IPS-11a (cell line): ENCODE results near the gene TTLL13.

Source experiments
- H3K4me3 ChIP-seq: one replicate; pipeline ENCODE4 v1.5.1; 2013; ENCODE audit warnings: low read depth, low read length, control low read depth

Gene TTLL13, protein sequence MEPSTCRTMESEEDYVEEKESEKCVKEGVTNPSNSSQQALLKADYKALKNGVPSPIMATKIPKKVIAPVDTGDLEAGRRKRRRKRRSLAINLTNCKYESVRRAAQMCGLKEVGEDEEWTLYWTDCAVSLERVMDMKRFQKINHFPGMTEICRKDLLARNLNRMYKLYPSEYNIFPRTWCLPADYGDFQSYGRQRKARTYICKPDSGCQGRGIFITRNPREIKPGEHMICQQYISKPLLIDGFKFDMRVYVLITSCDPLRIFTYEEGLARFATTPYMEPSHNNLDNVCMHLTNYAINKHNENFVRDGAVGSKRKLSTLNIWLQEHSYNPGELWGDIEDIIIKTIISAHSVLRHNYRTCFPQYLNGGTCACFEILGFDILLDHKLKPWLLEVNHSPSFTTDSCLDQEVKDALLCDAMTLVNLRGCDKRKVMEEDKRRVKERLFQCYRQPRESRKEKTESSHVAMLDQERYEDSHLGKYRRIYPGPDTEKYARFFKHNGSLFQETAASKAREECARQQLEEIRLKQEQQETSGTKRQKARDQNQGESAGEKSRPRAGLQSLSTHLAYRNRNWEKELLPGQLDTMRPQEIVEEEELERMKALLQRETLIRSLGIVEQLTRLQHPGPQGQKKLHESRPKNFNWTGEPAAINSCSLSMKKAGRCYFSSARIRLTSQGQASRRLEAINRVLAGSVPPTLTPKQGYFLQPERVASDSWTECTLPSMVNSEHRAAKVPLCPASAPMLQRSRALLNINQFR

DNA sequence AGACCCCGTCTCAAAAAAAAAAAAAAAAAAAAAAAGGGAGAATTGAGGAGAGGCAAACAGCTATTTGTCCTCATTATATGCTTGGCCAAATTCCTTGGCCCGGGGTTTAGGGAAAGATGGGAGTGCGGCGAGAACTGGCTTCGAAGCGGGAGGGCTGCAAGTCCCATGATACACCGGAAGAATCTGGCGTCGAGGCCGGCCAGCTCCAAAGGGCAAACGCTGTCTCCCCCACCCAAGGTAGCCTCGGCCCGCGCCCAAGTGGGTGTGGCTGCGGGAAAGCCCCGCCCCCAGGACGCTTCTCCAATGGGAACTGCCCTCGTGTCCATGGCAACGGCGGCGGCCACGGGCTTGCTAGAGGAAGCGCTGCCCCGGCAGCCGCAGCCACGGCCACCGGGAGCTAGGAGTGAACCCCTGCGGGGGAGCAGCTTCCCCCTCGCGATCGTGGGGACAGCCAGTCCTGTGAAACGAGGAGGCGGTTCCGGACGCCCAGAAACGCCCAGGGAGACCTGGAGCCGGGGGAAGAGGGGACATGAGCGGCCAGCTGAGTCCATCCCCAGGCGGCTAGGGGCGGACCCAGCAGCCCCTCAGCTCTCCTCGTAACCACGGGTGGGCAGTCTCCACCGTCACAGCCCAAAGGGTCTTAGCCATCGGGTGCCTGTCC lies at the start of gene TTLL13:
TSS of gene TTLL13 (plus strand) at position 354 of the 661 bp plus-strand sequence. CDS start 1,075 bp downstream, outside the sequence.
- peak within 1 kb of the TSS; percentile 66 for H3K4me3 ChIP-seq

DNA sequence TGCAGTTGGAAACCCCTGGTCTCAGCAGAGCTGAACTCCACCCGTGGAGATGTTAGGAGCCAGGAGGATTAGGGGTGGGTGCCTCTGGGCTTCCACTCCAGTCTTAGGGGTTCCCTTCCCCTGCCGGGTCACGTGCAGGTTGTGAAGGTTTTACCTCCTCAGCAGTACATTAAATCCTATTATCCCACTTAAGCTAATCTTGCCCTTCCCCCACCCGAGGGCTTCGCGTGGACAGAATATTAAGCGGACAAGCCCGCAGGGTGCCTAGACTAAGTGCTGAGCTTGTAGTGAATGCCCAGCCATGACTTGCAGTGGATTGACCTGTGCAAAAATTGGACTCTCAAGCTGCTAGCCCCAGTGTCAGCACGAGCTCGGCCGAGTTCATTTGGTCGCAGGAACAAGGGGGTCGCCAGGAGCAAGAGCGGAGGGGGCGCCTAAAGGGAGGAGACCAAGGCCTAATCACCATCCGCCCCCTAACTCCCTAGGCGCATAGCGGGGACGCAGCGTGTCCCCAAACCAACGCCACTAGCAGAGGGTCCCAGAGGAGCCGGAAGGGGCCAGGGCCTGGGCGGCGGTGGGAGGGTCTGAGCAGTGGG lies 48.7 kb upstream of the TTLL13 start:
- peak overlapping the region; percentile 69 for H3K4me3 ChIP-seq

- H3K4me3 ChIP-seq: peak within 1 kb of the TSS; percentile 69
Measured at GRCh38 chr15:90201130-90201943, 48.0 kb upstream of the TTLL13 start, which contains the start of gene SEMA4B. Gene SEMA4B (plus strand): TSS chr15:90201330. CDS start chr15:90201579, 249 bp downstream.

DNA sequence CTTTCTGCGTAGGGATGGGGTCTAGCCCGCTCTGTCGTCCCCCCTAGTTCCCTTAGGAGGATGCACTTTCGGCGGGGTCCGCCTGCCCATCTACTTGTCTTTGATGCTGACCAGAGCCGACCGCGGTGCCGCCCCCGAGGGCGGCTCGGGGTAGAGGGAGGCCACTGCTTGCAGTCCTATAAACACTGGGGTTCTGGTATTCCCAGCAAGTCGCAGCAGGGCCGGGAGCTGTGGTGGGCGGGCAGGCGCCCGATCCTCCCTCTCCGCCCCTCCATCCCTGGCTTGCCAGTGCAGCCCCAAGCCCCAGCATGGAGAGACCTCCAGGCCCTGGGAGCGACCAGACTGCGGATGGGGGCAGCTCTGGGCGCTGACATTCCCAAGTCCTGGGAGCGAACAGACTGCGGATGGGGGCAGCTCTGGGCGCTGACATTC lies 47.4 kb upstream of the TTLL13 start:
- H3K4me3 ChIP-seq: peak overlapping the region; percentile 69

- H3K4me3 ChIP-seq: no peak overlapping the region
Measured at GRCh38 chr15:90202929-90203328, 46.4 kb upstream of the TTLL13 start.

GRCh38 chr15:90203473-90203872 lies 45.9 kb upstream of the TTLL13 start:
- no peak overlapping the region for H3K4me3 ChIP-seq

DNA sequence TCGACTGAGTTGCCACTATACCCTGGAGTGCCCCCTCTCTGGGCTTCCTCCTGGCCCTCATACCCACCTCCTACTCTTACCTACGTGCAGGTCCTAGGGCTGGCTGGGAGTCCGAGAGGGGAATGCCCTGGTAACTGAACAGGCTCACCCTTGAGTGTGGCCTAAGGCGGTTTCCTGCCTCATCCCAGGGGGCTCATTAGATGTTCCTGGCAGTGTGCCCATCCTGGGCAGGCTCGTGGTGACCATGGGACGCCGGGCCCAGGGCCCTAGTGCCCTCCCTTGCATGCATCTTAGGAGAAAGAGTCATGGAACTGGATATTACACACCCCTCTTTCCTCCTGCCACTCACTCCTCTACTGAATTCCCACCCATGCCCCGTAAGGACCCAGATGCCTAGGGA lies 45.4 kb upstream of the TTLL13 start:
- H3K4me3 ChIP-seq: no peak overlapping the region

DNA sequence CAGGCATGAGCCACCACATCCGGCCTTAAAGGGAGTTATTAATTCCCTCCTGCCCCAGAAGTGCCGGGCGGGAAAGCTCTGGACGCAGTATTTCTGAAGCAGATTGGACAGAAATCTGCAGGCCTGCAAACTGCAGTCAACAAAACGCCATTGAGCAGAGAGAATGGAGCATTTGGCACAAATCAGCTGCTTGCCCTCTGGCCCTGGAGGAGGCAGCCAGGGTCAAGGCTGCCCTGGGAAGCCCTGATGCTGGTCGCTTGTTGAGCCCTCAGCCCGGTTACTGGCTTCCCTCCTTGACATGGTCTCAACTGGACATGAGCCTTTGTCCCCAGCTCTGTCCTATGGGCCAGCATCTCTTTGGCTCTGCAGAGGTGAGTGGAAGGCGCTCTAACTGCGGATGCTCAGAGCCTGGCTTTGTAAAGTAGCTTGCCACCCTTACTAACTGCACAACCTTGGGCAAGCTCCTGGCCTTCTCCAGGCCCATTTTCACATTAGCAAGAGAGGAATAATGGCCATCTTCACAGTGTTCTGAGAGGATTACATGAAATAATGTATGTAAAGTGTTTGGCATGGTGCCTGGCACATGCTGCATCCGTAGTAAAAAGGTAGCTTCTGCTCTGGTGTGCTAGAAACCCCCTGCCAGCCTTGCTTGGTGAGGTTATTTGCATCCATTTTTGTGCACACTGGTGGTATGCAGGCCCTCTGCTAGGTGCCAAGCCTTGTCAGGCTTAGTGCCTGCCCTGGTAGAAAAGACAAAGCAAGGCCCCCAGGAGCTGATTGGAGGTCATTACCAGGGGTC lies 44.1 kb upstream of the TTLL13 start:
- no peak overlapping the region for H3K4me3 ChIP-seq

GRCh38 chr15:90205886-90206285 lies 43.5 kb upstream of the TTLL13 start:
- no peak overlapping the region for H3K4me3 ChIP-seq

DNA sequence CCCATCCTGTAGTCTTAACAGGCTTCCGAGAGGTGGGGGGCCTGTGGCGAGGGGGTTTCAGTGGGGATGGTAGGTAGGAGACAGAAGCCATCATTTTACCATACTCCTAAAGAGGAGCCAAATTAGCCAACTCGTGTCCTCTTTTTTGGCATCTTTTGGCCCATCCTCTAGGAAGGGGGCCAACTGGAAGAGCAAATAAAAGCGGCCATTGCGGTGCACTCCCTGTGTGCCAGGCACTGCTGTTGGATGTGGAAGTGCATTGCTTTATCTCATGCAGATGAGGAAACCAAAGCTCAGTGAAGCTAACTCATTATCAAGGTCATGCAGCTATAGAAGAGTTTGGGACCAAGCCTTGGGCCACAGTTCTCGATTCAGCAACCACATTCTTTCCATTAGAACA lies 42.1 kb upstream of the TTLL13 start:
- no peak overlapping the region for H3K4me3 ChIP-seq

GRCh38 chr15:90208356-90208755 lies 41.0 kb upstream of the TTLL13 start:
- H3K4me3 ChIP-seq: no peak overlapping the region

DNA sequence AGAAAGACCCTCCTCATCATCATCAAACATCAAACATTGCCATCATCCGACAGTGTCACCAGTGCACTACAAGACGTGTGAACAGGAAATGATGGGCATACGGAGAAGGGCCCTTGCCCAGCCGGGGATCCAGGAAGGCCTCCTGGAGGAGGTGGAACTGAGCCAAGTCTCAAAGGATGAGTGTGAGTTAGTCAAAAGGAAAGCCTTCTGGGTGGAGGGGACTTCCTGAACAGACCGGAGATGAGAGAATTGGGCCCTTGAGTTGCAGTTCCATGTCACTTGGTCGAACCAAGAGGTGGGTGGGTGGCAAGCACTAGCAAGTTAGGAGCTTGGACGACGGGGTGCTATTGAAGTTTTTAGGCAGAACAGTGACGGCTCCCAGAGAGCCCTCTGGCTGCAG lies 39.8 kb upstream of the TTLL13 start:
- no peak overlapping the region for H3K4me3 ChIP-seq

DNA sequence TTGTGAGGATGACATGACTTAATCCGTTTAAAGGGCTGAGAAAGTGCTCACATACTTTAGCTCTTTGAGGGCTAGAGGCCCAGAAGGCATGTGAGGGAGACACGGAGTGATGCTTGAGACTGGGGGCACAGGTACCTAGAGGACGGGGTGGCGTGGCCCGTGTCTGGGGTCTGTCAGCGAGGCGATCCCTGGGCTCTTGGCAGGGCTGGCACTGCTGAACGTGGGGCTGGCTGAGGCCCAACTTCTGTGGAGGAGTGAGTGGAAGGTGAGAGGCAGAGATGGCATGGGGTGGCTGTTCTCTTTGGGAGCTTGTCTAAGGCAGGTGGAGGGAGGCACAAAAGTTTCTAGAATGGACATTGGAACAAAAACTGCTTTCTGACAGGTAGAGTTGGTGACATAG lies 38.8 kb upstream of the TTLL13 start:
- no peak overlapping the region for H3K4me3 ChIP-seq

- no peak overlapping the region for H3K4me3 ChIP-seq
Measured at GRCh38 chr15:90211009-90211408, 38.3 kb upstream of the TTLL13 start.

DNA sequence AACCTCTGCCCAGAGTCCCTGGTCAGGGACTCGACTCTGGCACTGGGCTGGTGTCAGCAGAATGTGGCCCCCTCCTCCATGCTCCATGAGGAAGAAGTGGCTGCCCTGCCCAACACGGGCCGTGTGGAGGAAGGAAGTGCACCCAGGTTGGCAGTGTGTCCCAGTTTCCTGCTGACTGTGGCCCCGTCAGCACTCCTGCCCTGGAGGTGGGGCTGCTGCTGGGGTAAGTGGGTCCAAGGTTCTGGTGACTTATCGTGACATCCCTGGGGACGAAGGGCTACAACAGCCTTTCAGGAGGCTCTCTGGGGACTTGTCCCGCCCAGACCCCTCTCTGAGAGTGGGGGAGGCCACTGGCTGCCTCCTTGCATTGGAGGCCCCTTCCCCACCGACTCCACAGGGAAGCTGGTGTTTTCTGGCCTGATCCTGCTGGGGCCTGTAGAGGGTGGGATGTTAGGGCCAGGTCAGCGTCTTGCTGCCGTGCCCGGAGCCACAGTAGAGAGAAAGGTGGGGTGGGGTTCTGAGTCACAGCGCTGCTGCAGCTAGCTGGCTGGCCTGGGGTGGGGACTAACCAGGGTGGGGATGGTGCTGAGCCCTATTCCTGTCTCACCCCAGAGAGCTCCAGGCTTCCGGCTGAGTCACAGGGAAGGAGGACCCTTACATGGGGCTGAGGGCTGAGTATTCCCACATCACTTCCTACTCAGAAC lies 37.8 kb upstream of the TTLL13 start:
- H3K4me3 ChIP-seq: no peak overlapping the region

- no peak overlapping the region for H3K4me3 ChIP-seq
Measured at GRCh38 chr15:90212221-90213098, 36.9 kb upstream of the TTLL13 start.

DNA sequence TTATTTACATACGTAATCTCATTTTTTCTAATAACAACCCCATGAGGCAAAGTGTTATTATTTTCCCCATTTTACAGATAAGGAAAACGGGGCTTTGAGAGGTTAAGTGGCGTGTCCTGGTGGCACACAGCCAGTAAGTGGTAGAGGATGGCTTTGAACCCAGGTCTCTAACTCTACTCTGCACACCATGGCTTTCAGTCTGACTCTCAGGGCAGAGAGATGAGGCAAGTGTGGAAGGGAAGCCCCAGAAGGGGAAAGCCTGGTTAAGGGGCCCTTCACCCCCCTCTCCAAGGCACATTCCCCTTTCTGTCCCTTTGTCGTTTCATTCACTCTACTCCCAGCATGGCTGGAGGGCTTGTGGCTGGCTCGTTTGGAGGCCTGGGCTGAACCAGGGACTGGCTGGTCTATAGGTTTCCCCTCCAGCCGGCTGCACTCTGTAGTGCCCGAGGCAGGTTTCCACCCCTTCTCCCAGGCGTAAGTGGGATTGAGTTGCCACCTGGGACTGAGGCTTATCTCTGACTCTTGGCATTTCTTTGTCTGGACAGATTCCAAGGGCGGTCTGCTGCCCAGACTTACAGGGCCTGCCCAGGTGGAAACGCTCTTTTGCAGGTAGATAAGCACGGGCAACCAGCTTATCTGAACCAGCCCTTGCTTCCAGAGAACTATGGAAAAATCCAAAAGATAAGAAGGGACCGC lies 36.1 kb upstream of the TTLL13 start:
- no peak overlapping the region for H3K4me3 ChIP-seq
